Naive thymus-derived CD8-positive, alpha-beta T cell (primary cell): ENCODE measurements around the gene FGD5. TPM values are rescaled to one million over a fixed set of nuclear protein-coding genes. Genes with fewer than 3 reads are reported as not detected.

Experiments used
- ATAC-seq, 2 donors: fragments of 150-1000 bp; cut with Tn5 transposase in 1 of 2; sonication (Bioruptor Pico), chemical (Tn5 transposase) in 1 of 2; 1 replicate in 1 of 2; 2 replicates in 1 of 2; pipeline ENCODE4 v1.10.0; 2021; ENCODE audit warnings: mild to moderate bottlenecking in 2 of 2, moderate library complexity in 2 of 2
- POLR2A ChIA-PET: fragments of 350-600 bp; sonication (Branson Sonifier 250); formaldehyde crosslinking; loops from one replicate; lab custom pipeline; 2021; ENCODE audit warnings: antibody characterized with exemption; lab: Charles Lee
- DNase-seq, 10 donors: peaks; one replicate each; pipeline versions ENCODE4 v3.0.0 to v3.0.0-alpha.2; 2020 to 2022
- H3K27ac Mint-ChIP-seq, 10 donors: one replicate each; pipeline ENCODE4 v1.8.0; 2020 to 2022; ENCODE audit warnings: mild to moderate bottlenecking in 10 of 10, mixed read lengths in 10 of 10, moderate library complexity in 4 of 10, inconsistent platforms in 1 of 10
- H3K27me3 Mint-ChIP-seq, 5 donors: one replicate each; pipeline ENCODE4 v1.8.0; 2021 to 2022; ENCODE audit warnings: mixed read lengths in 5 of 5
- H3K36me3 Mint-ChIP-seq, 3 donors: one replicate each; pipeline ENCODE4 v1.8.0; 2020 to 2022; ENCODE audit warnings: mixed read lengths in 3 of 3, mild to moderate bottlenecking in 2 of 3, inconsistent platforms in 1 of 3
- H3K4me1 Mint-ChIP-seq, 4 donors: one replicate each; pipeline ENCODE4 v1.8.0; 2021 to 2022; ENCODE audit warnings: mixed read lengths in 4 of 4
- H3K4me3 Mint-ChIP-seq, 10 donors: one replicate each; pipeline ENCODE4 v1.8.0; 2020 to 2022; ENCODE audit warnings: mild to moderate bottlenecking in 10 of 10, mixed read lengths in 10 of 10, moderate library complexity in 6 of 10, inconsistent platforms in 1 of 10
- H3K9me3 Mint-ChIP-seq, 9 donors: one replicate each; pipeline ENCODE4 v1.8.0; 2020 to 2022; ENCODE audit warnings: mixed read lengths in 9 of 9, mild to moderate bottlenecking in 3 of 9, inconsistent platforms in 1 of 9, moderate library complexity in 1 of 9
- polyA plus RNA-seq, 3 donors: library from polyadenylated mRNA; unstranded; fragments of 300-500 nt; fragmentation: Illumina TruSeq; gene quantifications; one replicate each; pipeline ENCODE4 v1.2.3, GENCODE V29; 2021
- total RNA-seq, 8 experiments: library from RNA in 2 of 8; stranded (reverse) in 2 of 8; gene quantifications; one replicate each; pipeline ENCODE4 v1.2.3 and lab custom pipeline; 2021 to 2026

Gene FGD5
- total and polyA plus RNA-seq, 5 experiments from 2014 or later, result 0.05 TPM; not detected in 4

- peak overlapping the region; percentile 93 to 100 (median 100) for H3K4me3 Mint-ChIP-seq
- ATAC-seq (peak; percentile 86 to 89), DNase-seq (peak; percentile 92 to 99 (median 96))
- peaks cover 0 to 32% (median 6%) of the 10 kb centered on the region in 3 donors for H3K36me3 Mint-ChIP-seq
- H3K27ac Mint-ChIP-seq, result peak overlapping the region; percentile 99 to 100 (median 100)
- POLR2A ChIA-PET, result interaction anchor here (0.5 to 2.2 kb wide), 12 partner anchors 9 to 770 kb away, joined by 4 to 31 read pairs (median 6); partner anchors contain the start of genes CAPN7, CCDC174, LSM3 and MRPS25
- H3K27me3 Mint-ChIP-seq, result no peaks in the 10 kb centered on the region
- H3K9me3 Mint-ChIP-seq, result no peaks in the 10 kb centered on the region
- peaks cover 25 to 71% (median 64%) of the 10 kb centered on the region in 4 donors for H3K4me1 Mint-ChIP-seq
These were observed 129.3 kb downstream of the FGD5 start for GRCh38 chr3:14947886-14948608.

- DNase-seq, result no peak
- Mint-ChIP-seq H3K27me3 (no peaks in the 10 kb centered on the region), H3K27ac (peak overlapping the region in 9 of 10 donors; percentile 99 to 100 (median 100)), H3K4me3 (peak overlapping the region; percentile 93 to 100 (median 100)), H3K4me1 (peaks cover 24 to 71% (median 62%) of the 10 kb centered on the region in 4 donors), H3K36me3 (peaks cover 0 to 26% (median 6%) of the 10 kb centered on the region in 3 donors), H3K9me3 (no peaks in the 10 kb centered on the region)
- ATAC-seq, result no peak
- POLR2A ChIA-PET, result interaction anchor here (0.5 to 1.3 kb wide), 5 partner anchors 117 to 770 kb away, joined by 4 to 9 read pairs (median 5); partner anchors contain the start of genes CAPN7, CCDC174, LSM3 and MRPS25
These were observed 129.9 kb downstream of the FGD5 start for GRCh38 chr3:14948609-14949038.

GRCh38 chr3:14949126-14949525, 130.4 kb downstream of the FGD5 start:
- peaks cover 0 to 22% (median 6%) of the 10 kb centered on the region in 3 donors for H3K36me3 Mint-ChIP-seq
- ATAC-seq, result no peak
- peaks cover 24 to 68% (median 62%) of the 10 kb centered on the region in 4 donors for H3K4me1 Mint-ChIP-seq
- H3K4me3 Mint-ChIP-seq, result peak overlapping the region; percentile 93 to 100 (median 100)
- DNase-seq, result no peak
- POLR2A ChIA-PET, result interaction anchor here (1.2 to 1.3 kb wide), 2 partner anchors 150 to 298 kb away, joined by 6 to 9 read pairs; partner anchors contain the start of genes CCDC174 and RBSN
- peak overlapping the region in 9 of 10 donors; percentile 75 to 100 (median 100) for H3K27ac Mint-ChIP-seq
- H3K27me3 Mint-ChIP-seq, result no peaks in the 10 kb centered on the region
- no peaks in the 10 kb centered on the region for H3K9me3 Mint-ChIP-seq

GRCh38 chr3:14950274-14950673, 131.5 kb downstream of the FGD5 start:
- no peak overlapping the region for H3K4me3 Mint-ChIP-seq
- H3K36me3 Mint-ChIP-seq, result peaks cover 0 to 12% (median 6%) of the 10 kb centered on the region in 3 donors
- POLR2A ChIA-PET, result no interaction called here

GRCh38 chr3:14957153-14957552, 138.4 kb downstream of the FGD5 start:
- Mint-ChIP-seq H3K4me1 (peaks cover 23 to 73% (median 73%) of the 10 kb centered on the region in 4 donors), H3K4me3 (no peak overlapping the region), H3K9me3 (no peaks in the 10 kb centered on the region), H3K36me3 (peaks cover 0 to 28% (median 6%) of the 10 kb centered on the region in 3 donors), H3K27me3 (no peaks in the 10 kb centered on the region), H3K27ac (peak overlapping the region in 1 of 10 donors; percentile 91)
- POLR2A ChIA-PET, result interaction anchor here (1.1 kb wide), 1 partner anchor 10 kb away, joined by 5 read pairs; the partner anchor contains the start of gene NR2C2
- ATAC-seq (no peak), DNase-seq (no peak)

More at GRCh38 chr3:14950274-14950673, 131.5 kb downstream of the FGD5 start:
- DNase-seq (no peak), ATAC-seq (no peak)
- H3K4me1 Mint-ChIP-seq, result peaks cover 26 to 71% (median 67%) of the 10 kb centered on the region in 4 donors
- no peaks in the 10 kb centered on the region for H3K9me3 Mint-ChIP-seq
- H3K27me3 Mint-ChIP-seq, result no peaks in the 10 kb centered on the region
- H3K27ac Mint-ChIP-seq, result peak overlapping the region in 1 of 10 donors; percentile 67

GRCh38 chr3:14957925-14958324, 139.2 kb downstream of the FGD5 start:
- DNase-seq (no peak), ATAC-seq (no peak)
- Mint-ChIP-seq H3K27ac (peak overlapping the region; percentile 10 to 91 (median 26)), H3K4me3 (peak overlapping the region in 8 of 10 donors; percentile 0 to 38 (median 9)), H3K4me1 (peaks cover 22 to 70% (median 67%) of the 10 kb centered on the region in 4 donors), H3K36me3 (peaks cover 4 to 33% (median 4%) of the 10 kb centered on the region in 3 donors), H3K27me3 (no peaks in the 10 kb centered on the region), H3K9me3 (no peaks in the 10 kb centered on the region)
- POLR2A ChIA-PET, result interaction anchor here (1.7 kb wide), 1 partner anchor 11 kb away, joined by 4 read pairs; no protein-coding TSS in a partner anchor

- no peaks in the 10 kb centered on the region for H3K27me3 Mint-ChIP-seq
- peak overlapping the region; percentile 71 to 94 (median 86) for H3K27ac Mint-ChIP-seq
- H3K4me1 Mint-ChIP-seq, result peaks cover 22 to 62% (median 58%) of the 10 kb centered on the region in 4 donors
- DNase-seq (peak in 3 of 10 donors; percentile 19 to 27 (median 25)), ATAC-seq (peak; percentile 79 to 80)
- POLR2A ChIA-PET, result interaction anchor here (1.7 kb wide), 1 partner anchor 12 kb away, joined by 4 read pairs; no protein-coding TSS in a partner anchor
- peaks cover 4 to 38% (median 4%) of the 10 kb centered on the region in 3 donors for H3K36me3 Mint-ChIP-seq
- no peaks in the 10 kb centered on the region for H3K9me3 Mint-ChIP-seq
- H3K4me3 Mint-ChIP-seq, result peak overlapping the region; percentile 71 to 88 (median 84)
These were observed 140.7 kb downstream of the FGD5 start for GRCh38 chr3:14959359-14959943.

GRCh38 chr3:14962762-14963161, 144.0 kb downstream of the FGD5 start:
- POLR2A ChIA-PET, result no interaction called here
- peaks cover 19 to 65% (median 20%) of the 10 kb centered on the region in 3 donors for H3K36me3 Mint-ChIP-seq
- no peak for DNase-seq
- ATAC-seq, result no peak
- no peak overlapping the region for H3K4me3 Mint-ChIP-seq
- H3K4me1 Mint-ChIP-seq, result peaks cover 14 to 34% (median 32%) of the 10 kb centered on the region in 4 donors
- no peak overlapping the region for H3K27ac Mint-ChIP-seq
- H3K27me3 Mint-ChIP-seq, result no peaks in the 10 kb centered on the region
- H3K9me3 Mint-ChIP-seq, result peaks cover 0 to 3% (median 0%) of the 10 kb centered on the region in 9 donors

- H3K4me3 Mint-ChIP-seq, result no peak overlapping the region
- POLR2A ChIA-PET, result no interaction called here
- H3K4me1 Mint-ChIP-seq, result peaks cover 0 to 15% (median 9%) of the 10 kb centered on the region in 4 donors
- H3K9me3 Mint-ChIP-seq, result peaks cover 0 to 3% (median 0%) of the 10 kb centered on the region in 9 donors
- ATAC-seq, result no peak
- no peak overlapping the region for H3K27ac Mint-ChIP-seq
- peaks cover 20 to 65% (median 24%) of the 10 kb centered on the region in 3 donors for H3K36me3 Mint-ChIP-seq
- no peaks in the 10 kb centered on the region for H3K27me3 Mint-ChIP-seq
- DNase-seq, result no peak
These were observed 148.5 kb downstream of the FGD5 start for GRCh38 chr3:14967285-14967684.

GRCh38 chr3:14969671-14970070, 150.9 kb downstream of the FGD5 start:
- peaks cover 29 to 72% (median 43%) of the 10 kb centered on the region in 3 donors for H3K36me3 Mint-ChIP-seq

GRCh38 chr3:14976317-14976716, 157.6 kb downstream of the FGD5 start:
- H3K9me3 Mint-ChIP-seq, result peaks cover 0 to 3% (median 0%) of the 10 kb centered on the region in 9 donors
- H3K27ac Mint-ChIP-seq, result peak overlapping the region in 2 of 10 donors; percentile 14 to 31
- ATAC-seq (no peak), DNase-seq (no peak)
- H3K36me3 Mint-ChIP-seq, result peaks cover 13 to 62% (median 37%) of the 10 kb centered on the region in 3 donors
- no peaks in the 10 kb centered on the region for H3K27me3 Mint-ChIP-seq
- H3K4me3 Mint-ChIP-seq, result no peak overlapping the region
- H3K4me1 Mint-ChIP-seq, result peaks cover 15 to 54% (median 38%) of the 10 kb centered on the region in 4 donors
- POLR2A ChIA-PET, result interaction anchor here (0.7 kb wide), 1 partner anchor 75 kb away, joined by 6 read pairs; no protein-coding TSS in a partner anchor

More at GRCh38 chr3:14969671-14970070, 150.9 kb downstream of the FGD5 start:
- Mint-ChIP-seq H3K27me3 (no peaks in the 10 kb centered on the region), H3K4me1 (peaks cover 5 to 18% (median 10%) of the 10 kb centered on the region in 4 donors), H3K4me3 (no peak overlapping the region), H3K27ac (no peak overlapping the region), H3K9me3 (peaks cover 0 to 3% (median 0%) of the 10 kb centered on the region in 9 donors)
- DNase-seq, result no peak
- POLR2A ChIA-PET, result no interaction called here
- no peak for ATAC-seq

- H3K27ac Mint-ChIP-seq, result peak overlapping the region in 2 of 10 donors; percentile 9 to 20
- ATAC-seq, result peak in 1 of 2 donors; percentile 41
- POLR2A ChIA-PET, result interaction anchor here (0.6 kb wide), 1 partner anchor 1294 kb away, joined by 4 read pairs; no protein-coding TSS in a partner anchor
- no peak overlapping the region for H3K4me3 Mint-ChIP-seq
- no peaks in the 10 kb centered on the region for H3K27me3 Mint-ChIP-seq
- DNase-seq, result no peak
- peaks cover 7 to 35% (median 19%) of the 10 kb centered on the region in 3 donors for H3K36me3 Mint-ChIP-seq
- peaks cover 0 to 6% (median 0%) of the 10 kb centered on the region in 9 donors for H3K9me3 Mint-ChIP-seq
- H3K4me1 Mint-ChIP-seq, result peaks cover 16 to 43% (median 31%) of the 10 kb centered on the region in 4 donors
These were observed 161.9 kb downstream of the FGD5 start for GRCh38 chr3:14980689-14981088.
